ENCODE measurements around the gene TCL1B.

DNA sequence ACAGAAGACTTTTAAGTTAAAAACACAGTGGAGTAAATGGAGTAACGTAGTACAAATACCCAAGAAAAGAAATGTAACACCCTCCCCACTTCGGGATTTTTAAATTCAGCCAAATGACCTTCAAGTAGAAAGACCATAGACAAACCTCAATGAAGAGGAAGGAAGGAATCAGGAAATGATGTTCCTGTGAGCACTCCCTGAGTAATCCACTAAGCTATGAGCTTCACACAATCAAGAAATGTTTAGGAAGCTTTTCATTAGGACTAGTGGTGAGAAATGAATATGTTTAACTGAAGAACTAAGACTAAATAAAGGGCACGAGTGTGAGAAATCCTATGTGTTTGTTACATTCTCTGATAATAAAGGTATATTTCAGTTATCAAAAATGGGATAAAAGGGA lies 17.6 kb downstream of the TCL1B start:
- TF ChIP-seq, protein P1, sequence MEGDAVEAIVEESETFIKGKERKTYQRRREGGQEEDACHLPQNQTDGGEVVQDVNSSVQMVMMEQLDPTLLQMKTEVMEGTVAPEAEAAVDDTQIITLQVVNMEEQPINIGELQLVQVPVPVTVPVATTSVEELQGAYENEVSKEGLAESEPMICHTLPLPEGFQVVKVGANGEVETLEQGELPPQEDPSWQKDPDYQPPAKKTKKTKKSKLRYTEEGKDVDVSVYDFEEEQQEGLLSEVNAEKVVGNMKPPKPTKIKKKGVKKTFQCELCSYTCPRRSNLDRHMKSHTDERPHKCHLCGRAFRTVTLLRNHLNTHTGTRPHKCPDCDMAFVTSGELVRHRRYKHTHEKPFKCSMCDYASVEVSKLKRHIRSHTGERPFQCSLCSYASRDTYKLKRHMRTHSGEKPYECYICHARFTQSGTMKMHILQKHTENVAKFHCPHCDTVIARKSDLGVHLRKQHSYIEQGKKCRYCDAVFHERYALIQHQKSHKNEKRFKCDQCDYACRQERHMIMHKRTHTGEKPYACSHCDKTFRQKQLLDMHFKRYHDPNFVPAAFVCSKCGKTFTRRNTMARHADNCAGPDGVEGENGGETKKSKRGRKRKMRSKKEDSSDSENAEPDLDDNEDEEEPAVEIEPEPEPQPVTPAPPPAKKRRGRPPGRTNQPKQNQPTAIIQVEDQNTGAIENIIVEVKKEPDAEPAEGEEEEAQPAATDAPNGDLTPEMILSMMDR (IDR thresholded peaks at IDR 0.05): no peak
- TF ChIP-seq POLR2A (IDR thresholded peaks at IDR 0.05): no peak
